CD4-positive, alpha-beta T cell treated with Interleukin-10 for 1 hour (primary cell): ENCODE data around the gene COMMD10.
A peak's percentile ranks its signal among the peaks of the same experiment; 100 is the strongest.
"Not testable (repeated sequence)": the region's sequence is repeated elsewhere in the genome, so short reads cannot be mapped to it uniquely, and the experiment has no call there.

Source experiments
- DNase-seq: peaks from one replicate; pipeline ENCODE4 v3.0.0-alpha.2; 2020

The COMMD10 gene

DNA sequence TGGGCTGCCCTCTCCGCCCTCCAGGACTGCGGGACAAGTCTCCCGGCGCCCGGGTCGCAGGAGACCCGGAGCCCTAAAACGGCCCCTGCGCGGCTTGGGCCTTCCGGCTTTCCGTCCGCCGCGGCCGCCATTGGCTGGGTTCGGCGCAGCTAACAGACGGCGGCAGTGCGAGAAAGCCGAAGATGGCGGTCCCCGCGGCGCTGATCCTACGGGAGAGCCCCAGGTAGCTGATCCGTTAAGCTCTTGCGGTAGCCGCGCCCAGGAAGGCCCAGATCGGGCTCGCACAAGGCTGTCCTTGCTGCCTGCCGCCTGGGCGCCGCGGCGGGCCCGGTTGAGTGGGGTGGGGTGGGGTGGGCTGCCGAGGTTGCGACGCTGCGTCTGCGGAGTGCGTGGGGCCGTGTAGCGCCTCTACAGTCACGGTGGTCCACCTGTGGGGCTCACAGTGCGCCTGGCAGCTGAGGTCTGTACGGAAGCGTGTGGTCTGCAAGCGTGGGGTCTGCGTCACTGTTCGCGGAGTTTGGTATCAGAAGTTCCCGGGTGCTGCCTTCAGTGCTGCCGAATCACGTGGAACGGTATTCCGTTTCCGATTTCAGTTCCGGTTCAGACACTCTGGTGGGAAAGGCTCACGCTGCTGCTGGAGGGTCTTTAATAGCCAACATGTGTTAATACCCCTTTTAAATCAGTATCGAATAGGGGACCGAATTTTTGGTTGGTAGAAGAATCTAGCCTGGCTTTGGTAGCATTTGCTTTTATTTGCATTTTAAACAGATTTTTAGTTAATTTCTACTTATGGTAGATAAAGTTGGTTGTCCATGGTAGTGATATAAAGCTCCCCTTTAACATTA, at the start of gene COMMD10:
Gene COMMD10 (plus strand): TSS at position 155 of the 845 bp plus-strand sequence.
- DNase-seq = peak; percentile 81

DNA sequence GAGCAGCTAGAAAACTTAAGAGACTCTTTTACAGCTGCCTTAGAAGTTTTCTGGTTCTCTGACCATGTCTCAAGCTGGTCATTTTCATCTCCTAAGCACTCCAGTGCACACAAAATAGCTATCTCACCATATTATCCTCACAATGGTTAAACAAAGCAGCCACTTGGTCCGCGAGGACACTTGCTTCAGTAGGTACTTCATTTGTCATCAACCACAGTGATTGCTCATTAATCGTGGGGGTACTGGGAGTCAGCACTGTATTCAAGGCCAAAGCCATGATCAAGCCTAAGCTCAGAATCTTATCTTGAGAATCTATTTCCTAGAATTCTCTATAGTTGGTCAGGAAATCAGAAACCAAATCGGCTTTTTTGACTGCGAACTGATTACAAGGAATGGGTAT, 49.7 kb upstream of the COMMD10 start:
- no peak for DNase-seq

DNA sequence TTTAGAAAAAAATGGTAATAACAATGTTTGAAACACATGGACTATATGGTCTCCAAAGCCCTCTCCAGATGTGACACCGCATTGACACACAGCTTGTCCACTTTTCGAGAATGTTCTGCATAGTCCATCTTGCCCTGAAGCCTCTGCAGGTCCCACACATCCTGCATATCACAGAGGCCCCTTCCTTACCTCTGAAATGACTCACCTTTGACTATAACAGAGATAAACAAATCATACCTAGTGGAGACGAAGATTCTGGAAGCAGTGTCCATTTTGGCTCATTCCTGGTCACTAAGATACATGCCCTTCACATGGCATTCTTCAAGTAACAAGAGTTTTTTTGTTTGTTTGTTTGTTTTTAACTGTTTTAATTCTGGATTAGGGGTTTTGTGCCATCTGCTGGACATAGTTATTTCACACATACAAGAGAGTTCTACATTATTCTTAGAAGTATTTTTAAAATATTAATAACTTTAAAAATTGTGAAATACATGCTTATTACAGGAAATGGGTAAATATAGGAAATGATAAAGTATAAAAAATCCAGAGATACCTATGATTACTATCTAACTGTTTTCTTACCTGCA, 47.5 kb upstream of the COMMD10 start:
- no peak for DNase-seq

DNA sequence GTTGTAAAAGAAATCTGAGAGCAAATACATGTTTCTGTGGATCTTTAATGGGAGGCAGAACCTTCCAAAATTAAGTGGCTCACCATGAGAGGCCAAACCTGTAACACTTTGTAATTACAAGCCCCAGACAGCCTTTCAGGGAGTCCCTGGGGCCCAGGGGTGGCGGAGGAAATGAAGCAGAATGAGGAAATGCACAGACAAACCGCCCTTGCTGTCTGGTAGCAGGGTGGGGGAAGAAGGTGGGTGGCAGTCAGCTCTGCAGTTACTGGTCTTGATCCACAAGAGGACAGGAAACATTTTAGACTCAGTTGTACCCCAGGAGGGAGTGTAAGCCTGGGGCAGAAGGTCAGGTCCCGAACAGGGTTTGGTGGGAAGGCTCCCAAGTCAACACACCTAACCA, 46.0 kb upstream of the COMMD10 start:
- DNase-seq = no peak

DNA sequence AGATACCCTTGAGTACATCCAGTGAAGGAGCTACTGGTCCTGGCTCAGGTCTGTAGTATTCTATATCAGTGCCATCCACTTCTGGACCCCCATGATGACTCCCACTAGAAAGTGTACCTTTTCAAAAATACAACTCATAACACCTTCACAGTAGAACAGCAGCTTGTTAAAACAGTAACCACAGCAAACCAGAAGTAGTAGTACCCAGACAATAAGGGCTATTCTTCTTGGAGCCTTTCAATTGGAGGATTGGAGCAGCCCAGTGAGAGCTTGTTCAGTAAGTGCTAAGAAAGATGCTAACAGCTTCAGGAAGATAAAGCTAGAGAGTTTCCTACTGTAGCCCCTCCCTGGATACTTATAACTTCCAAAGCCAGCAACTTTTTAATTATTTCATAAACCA, 42.5 kb upstream of the COMMD10 start:
- no peak for DNase-seq

DNA sequence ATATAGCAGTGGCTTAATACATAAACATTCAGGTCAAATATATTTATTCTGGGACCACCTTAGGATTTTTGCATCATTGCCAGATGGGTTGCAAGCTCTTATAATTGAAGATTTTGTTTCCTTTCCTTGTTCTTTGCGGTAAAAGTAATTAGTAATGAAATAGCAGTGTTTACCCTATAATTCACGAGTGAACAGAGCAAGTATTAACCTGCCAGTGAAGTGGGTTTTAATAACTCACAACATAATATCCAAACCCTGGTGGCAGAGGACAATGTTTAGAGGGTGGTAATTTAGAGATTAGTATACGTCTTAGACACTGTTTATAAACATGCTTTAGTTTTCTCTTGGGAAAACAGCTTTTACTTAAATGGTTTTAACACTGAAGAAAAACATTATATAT, 40.8 kb upstream of the COMMD10 start:
- no peak for DNase-seq

DNA sequence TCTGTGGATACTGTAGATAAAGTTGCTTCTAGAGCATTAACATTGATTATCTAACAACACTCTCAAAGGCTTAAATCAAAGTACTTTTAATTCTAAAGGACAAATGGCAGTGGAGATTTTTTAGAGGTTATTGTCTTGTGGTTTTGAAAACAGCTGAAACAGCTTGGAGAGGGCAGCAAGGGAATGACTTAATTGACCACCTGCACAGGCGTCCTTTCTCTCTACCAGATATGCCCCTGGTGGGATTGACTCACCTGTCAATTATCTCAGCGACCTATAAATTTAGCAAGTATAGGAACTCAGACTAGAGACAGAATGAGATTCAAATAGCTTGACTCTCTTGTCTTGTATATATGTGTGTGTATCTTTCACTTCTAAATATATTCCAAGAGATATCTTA, 39.0 kb upstream of the COMMD10 start:
- DNase-seq = no peak

DNA sequence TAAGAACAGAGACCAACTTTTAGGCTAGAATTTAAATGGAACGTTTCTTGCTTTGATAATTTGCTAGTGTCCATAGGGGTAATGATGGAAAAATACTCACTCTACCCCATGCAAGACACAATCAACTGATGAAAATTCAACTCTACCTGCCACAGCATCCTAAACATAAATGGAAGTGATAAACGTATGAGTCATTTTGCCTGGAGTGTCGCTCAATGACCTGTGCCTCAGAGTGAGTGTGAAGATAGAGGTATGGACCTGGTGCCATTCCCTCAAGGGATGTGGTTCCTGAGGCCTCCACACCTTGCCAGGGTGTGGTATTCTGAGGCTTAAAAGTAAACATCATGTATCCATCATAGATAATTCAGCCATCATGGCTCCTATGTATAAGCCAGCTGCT, 38.6 kb upstream of the COMMD10 start:
- no peak for DNase-seq

DNA sequence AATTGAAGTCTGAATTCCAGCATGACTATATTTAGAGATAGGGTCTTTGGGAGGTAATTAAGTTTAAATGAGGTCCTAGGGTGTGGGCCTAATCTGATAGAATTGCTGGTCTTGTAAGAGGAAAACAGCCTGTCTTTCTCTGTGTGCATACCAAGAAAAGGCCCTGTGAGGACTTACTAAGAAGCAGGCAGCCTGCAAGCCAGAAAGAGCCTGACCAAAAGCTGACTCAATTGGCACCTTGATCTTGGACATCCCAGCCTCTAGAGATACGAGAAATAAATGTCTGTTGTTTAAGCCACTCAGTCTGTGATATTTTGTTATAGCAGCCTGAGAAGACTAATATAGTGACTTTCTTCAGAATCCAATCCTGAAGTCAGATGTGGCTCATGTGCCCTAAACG, 38.0 kb upstream of the COMMD10 start:
- DNase-seq = no peak

DNA sequence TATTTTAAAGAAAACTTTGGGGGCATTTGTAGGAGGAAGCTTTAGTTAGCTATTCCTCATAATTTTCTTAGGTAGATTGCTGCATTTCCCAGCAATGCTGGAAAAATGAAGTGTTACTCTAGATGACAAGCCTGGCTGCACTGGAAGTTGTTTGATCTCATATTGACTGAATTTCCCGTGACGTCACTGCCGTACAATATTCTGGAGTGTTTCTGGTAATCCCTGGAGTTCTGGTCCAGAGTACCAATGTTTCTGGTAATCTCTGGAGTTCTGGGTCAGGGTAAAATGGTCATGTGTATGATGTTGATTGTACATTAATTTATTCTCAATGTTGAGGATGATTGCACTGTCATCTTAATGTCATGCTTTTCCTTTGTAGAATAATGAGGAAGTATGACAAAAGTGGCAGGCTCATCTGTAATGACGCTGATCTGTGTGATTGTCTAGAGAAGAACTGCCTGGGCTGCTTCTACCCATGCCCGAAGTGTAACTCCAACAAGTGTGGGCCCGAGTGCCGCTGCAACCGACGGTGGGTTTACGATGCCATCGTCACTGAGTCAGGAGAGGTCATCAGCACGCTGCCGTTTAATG, 26.4 kb upstream of the COMMD10 start:
- no peak for DNase-seq

DNA sequence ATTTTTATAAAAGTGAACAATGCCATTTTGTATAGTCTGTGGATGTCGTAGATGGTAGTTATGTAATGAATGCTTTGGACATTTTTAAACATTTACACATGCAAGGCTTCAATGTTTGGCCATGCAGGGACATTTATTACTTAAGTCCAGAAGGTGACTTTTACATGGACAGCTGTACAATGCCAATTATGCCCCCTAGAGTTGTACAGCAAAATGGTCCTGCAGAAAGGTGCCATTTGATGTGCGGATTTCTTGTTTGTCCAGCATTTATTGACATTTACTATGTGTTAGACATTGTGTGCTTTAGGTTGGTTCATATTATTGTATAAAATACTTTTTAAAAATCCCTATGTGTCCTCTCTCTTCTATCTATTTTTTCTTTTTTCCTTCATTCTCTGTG, 22.5 kb upstream of the COMMD10 start:
- no peak for DNase-seq

DNA sequence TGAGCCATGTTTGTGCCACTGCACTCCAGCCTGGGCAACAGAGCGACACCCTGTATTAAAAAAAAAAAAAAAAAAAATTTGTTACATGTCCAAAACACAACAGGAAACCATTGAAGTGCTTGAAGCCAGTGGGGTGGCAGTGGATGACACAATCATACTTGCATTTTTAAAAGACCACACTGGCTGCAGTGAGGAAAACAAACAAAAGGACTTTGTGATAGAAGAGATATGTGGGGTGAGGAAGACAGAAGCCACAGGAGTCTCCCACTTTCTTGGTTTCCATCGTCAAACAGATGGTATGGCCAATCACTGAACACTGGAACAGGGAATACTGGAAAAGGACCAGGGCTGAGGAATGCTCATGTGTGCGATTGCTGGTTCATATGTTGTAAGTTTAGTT, 20.9 kb upstream of the COMMD10 start:
- DNase-seq = no peak

DNA sequence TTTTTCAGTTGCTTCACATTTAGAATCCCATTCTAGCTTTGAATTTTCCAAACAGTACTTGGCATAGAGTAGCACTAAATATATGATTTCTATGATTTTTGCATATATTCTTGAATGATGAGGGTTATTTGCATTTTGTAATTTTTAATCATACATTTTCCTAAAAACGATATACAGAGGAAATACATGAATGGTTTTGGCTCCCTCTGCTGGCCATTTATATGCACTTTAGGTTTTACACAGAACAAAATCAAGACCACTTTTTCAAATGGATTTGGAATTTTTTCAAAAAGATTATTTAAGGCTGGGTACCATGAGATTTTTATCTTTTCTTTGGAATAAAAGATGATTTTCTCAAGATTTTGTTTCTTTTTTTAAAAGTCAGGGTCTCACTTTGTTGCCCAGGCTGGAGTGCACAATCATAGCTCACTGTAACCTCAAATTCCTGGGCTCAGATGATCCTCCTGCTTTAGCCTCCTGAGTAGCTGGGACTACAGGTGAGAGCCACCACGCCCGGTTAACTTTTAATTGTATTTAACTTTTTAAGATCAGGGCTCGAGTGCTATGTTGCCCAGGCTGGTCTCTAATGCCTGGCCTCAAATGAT, 16.7 kb upstream of the COMMD10 start:
- peak; percentile 54 for DNase-seq

DNA sequence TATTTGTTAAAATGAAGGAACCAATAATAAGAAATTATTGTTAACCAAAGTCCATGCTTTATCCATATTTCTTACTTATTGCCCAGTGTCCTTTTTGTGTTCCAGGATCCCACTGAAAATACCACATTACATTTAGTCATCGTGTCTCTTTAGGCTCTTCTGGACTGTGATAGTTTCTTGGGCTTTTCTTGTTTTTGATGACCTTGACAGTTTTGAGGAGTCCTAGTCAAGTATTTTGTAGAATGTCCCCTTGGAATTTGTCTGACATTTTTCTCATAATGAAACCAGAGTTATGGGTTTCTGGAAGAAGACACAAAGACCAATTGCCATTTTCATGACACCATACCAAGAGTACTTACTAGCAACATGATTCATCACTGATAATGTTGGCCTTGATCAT, 13.6 kb upstream of the COMMD10 start:
- DNase-seq = no peak

DNA sequence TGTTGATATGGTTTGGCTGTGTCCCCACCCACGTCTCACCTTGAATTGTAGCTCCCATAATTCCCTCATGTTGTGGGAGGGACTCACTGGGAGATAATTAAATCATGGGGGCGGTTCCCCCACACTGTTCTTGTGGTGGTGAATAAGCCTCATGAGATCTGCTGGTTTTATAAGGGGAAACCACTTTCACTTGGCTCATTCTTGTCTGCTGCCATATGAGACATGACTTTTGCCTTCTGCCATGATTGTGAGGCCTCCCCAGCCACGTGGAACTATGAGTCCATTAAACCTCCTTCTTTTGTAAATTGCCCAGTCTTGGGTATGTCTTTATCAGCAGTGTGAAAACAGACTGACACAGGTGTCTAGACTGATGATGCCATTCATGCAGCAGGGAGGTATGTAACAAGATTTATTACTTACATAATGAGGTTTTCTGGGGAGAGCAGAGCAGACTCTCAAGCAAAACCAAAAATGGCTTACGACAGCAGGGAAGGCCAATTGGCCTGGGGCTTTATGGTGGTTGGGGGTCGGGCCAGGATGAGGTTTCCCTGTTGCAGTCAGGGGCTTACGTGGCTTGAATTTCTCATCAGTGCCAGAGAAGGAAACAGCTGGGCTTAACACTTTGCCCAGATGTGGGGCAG, 9.5 kb upstream of the COMMD10 start:
- DNase-seq = no peak

DNA sequence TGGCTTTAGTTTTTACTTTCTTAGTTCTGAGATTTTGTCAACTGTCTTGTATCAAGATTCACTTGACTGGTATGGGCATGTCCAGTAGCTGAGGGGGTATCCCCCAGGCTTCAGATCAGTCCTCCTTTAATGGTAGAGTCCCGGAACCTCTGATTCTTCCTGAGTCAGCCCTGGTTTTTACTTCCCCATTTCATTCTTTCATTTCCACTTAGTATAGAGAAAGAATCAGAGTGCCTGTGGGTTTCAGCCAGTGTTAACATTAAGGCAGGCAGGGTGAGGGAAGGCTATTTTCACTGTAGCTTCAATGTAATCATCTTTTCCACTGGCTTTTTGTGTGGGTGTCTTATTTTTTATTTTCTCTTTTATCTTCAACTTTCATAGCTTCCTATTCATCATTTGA, 8.3 kb upstream of the COMMD10 start:
- DNase-seq = no peak

DNA sequence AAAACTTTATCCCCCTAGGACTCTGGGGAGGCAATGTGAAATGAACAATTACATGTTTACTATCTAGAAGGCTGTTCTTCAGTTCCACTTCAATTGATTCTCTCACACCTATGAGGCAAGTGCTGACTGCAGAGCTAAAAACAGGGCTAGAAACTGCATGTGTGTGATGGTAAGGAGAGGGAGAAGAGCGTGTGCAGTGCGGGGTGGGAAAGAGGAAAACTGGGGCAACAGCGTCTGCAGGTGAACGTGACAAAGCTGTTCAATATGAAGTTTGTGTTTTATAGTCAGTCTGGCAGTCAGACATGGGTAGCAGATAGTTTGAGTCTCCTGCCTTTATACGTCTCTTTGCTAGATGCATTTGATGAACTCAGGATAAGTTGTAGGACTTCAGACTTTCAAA, 6.6 kb upstream of the COMMD10 start:
- no peak for DNase-seq

DNA sequence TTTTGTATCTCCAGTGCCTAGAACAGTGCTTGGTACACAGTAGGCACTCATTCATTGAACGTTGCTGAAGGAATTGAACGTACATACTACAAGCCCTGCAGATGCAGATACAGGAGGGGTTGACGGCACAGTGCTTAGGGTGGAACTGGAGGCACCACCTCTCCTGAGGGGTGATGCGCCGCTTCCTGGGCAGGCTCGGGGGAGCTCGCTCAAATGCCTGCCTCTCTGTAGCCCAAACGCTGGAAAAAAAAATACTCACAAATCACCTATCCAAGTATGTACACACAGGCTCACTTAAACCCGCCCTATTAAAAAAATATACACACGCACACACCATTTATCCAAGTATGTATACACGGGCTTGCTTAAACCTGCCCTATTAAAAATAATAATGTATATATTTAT, 536 bp upstream of the COMMD10 start:
- DNase-seq = peak; percentile 27

DNA sequence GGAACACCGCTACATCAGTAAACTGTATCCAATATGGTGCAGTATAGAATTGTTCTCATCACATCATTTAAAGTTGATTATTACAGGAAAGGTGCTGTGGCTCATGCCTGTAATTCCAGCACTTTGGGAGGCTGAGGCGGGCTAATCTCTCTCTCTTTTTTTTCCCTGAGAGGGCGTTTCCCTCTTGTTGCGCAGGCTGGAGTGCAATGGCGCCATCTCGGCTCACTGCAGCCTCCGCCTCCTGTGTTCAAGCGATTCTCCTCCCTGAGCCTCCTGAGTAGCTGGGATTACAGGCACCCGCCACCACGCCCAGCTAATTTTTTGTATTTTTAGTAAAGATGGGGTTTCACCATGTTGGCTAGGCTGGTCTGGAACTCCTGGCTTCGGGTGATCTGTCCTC, 1.5 kb downstream of the COMMD10 start:
- DNase-seq = not testable (repeated sequence)

DNA sequence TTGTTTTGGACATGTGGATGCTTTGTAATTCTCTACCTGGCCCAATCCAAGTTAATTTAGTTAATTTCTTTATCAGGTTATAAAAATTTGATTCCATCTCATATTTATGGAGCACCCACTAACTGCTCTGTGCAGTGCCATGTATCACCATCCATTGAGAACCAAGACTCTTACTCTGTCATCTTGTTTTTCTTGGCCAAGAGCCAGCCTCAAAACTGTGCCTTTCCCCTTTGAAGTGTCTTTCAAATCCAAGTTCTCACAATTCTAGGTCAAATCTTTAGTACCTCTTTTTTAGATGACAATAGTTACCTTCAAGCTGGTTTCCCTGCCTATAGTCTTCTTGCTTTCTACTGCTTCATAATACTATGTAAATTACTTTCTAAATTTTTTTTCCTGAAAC, 3.2 kb downstream of the COMMD10 start:
- no peak for DNase-seq

DNA sequence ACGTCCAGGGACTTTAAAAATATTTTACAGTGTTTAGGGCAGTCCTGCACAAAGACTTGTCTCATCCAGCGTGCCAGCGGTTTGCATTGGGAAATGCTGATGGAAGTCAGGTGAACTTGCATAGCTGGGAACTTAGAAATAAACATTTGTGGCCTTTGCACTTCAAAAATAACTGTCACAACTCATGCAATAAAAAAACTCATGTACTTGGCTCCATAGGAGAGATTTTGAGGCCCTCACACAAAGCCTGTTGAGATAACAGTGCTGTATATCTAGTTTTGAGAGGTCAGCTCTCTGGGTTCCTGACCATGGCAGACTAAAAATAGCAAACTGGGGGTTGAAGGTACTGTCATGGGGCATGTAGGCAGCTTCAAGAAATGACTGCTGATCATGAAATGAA, 5.5 kb downstream of the COMMD10 start:
- DNase-seq = no peak

DNA sequence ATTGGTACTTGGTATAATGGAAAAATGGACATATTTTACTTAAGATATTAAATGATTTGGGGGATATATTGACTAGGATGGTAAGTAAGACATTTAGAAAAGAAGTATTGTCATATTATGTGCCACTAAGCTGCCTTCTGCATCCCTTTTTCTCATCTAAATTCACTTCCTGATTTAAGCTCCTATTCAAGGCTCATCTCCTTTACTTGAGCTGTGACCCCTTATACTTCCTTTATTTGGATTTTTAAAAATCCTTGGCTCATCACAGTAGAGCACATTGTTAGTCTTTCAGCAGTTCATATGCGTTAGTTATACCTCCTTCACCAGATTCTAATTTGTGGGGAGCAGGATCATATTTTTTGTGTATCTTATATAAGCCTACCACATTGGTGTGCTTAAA, 6.6 kb downstream of the COMMD10 start:
- DNase-seq = no peak

DNA sequence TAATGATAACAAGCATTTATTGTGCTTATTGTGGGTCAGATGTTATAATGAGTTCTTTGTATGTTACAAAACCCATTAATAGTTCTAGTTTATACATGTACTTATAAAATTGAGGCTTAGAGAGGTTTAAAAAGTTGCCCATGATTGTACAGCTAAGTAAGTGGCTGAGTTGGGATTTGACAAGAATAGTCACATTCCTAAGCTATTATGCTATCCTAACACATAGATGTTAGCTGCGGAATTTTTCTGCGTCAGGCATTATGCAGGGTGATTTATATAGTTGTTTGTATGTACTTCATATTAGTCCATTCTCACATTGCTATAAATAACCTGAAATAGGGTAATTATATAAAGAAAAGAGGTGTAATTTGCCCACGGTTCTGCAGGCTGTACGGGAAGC, 12.5 kb downstream of the COMMD10 start:
- no peak for DNase-seq

DNA sequence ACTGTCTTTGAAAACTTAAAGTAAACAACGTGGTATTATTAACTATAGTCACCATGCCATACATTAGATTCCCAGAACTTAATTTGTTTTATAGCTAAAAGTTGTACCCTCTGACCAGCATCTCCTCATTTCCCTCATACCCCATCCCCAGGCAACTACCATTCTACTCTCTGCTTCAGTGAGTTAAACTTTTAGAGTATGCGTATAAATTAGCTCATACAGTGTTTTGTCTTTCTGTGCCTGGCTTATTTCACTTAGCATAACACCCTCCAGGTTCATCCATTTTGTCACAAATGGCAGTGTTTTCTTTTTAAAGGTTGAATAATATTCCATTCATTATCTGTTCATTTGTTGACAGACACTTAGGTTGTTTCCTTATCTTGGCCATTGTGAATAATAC, 14.2 kb downstream of the COMMD10 start:
- DNase-seq = no peak
